Activated CD8-positive, alpha-beta memory T cell treated with anti-CD3 and anti-CD28 coated beads, Interleukin-2, amount 50 U/mL, for 4 hours (primary cell): ENCODE measurements around the gene HORMAD2.

Experiments used
- DNase-seq: peaks from one replicate; pipeline ENCODE4 v3.0.0-alpha.2; 2020

Gene HORMAD2

GRCh38 chr22:30171008-30171407 lies 90.7 kb downstream of the HORMAD2 start:
- DNase-seq: no peak

DNA sequence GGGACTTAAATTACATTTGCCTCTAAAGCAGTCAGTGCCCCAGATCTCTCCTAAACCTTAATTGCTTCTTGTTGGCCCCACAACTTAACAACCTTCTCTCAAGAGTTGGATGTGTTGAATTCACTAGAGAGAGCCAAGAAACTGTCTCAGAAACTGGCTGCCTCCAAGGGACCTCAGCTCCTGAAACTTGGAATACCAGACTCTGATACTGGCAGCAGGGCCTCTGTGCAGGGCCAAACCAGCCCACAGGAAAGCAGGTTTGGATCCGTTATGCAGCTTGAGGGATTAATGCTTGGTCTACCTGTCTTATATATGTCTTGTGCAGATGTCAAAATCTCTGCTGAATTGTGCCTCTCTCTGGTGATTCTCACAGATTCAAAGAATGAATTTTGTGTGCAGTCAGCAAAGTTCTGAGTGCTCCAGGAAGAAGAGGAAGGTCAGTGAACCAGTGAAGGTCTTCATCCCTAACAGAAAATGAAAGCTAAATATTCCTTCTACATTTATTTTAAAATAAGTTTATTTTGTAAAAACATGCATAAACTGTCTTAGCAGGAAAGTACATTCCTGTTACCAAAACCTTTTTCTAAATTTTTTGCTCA lies 95.5 kb downstream of the HORMAD2 start:
- DNase-seq: no peak

- DNase-seq: no peak
Measured at GRCh38 chr22:30176431-30176830, 96.2 kb downstream of the HORMAD2 start.

GRCh38 chr22:30178181-30179126 lies 98.2 kb downstream of the HORMAD2 start:
- no peak for DNase-seq

DNA sequence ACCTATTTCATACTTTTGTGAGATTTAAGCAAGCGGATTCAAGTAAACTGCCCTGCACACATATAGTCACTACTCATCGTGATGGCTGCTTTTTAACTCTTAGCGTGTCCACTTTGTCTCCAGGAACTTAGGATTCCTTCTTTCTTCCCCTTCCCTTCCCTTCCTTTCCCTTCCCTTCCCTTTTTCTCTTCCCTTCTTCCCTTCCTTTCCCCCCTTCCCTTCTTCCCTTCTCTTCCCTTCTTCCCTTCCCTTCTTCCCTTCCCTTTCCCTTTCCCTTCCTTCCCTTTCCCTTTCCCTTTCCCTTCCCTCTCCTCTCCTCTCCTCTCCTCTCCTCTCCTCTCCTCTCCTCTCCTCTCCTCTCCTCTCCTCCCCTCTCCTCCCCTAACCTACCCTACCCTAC lies 100.4 kb downstream of the HORMAD2 start:
- DNase-seq: no peak

GRCh38 chr22:30181459-30182349 lies 101.4 kb downstream of the HORMAD2 start:
- DNase-seq: no peak

DNA sequence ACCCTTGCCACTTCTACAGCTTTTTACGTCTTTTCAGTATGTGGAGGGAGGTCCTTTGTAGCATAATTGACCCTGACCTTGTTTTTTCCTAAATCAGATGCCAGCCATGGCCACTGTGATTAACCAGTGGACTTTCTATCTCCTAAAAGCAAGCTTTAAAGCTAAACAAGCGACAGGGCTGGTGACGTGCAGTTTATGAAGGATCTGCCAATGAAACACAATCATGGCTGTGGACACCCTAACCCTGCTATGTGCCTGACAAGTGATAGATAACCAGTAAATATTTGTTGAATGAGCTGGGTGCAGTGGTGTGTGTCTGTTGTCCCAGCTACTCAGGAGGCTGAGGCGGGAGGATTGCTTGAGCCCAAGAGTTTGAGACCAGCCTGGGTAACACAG lies 102.1 kb downstream of the HORMAD2 start:
- DNase-seq: no peak

- no peak for DNase-seq
Measured at GRCh38 chr22:30182815-30183214, 102.6 kb downstream of the HORMAD2 start.

- DNase-seq: no peak
Measured at GRCh38 chr22:30183271-30183670, 103.0 kb downstream of the HORMAD2 start.

DNA sequence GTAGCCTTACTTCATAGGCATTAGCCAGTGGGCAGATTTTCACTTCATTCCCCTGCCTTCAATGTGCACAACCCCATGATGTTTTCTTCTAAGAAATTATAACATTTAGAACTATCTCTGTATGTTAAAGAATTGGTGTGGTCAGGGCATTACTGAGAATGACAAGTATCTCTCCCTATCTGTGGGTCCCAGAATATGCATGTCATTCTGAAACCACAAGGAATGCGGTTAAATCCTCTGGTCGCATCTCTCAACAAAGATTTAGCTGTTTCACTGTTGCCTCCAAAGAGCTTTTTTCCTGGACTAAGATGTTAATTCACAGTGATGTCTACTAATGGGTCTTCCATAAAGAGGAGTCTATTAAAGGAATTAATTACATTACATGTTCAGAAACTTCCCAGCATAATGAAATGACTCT lies 103.6 kb downstream of the HORMAD2 start:
- no peak for DNase-seq

DNA sequence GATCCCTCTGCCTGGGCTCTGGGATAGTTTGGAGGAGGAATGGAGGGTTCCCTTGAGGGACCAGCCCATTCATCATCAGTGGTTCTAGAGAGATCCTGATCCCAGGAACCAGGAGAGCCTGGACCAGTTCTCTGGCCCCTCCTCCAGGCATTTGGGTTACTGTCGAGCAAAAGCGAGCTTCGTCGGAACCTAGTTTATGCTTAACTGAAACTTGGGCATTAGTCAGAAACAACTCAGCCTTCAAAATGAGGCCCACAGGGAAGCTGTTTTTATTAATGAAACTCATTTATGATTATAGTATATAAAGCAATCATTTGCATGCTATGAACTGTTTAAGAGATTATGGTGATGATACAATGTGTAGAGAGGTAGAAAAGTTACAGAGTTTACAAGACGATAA lies 104.9 kb downstream of the HORMAD2 start:
- no peak for DNase-seq

DNA sequence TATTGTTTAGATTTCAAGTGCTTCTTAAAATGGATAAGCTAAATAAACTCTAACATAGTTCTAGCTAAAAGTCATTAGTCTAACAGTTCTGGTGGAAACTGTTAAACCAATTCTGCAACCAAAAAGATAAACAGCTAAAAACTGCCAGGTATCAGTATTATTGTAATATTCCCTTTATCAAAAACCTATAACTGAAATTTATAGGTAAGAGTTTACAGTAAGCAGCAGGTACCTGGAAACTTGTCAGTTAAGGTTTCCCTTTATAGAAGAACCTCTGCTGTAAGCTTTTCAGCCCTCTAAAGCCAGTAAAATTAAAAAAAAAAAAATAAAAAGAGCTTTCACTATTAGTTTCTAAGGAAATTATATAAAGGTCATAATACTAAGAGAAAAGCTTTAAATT lies 105.3 kb downstream of the HORMAD2 start:
- no peak for DNase-seq

DNA sequence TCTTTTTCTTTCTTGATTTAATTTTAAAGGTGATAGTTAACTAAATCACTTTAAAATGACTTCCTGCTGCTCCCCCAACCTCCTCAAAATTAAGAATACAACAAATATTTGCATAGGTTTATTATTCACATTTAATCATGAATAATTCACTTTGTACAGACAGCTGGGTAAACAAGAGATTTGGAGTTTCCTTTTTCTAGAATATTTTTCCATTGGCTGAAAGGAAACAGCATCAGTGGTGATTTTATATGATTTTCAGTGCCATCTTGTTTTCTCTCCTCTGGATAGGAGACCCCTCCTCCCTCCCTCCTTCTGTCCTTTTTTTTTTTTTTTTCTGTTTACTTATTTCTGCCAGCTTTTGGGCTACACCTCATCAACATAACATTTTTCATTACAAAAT lies 105.8 kb downstream of the HORMAD2 start:
- DNase-seq: no peak

DNA sequence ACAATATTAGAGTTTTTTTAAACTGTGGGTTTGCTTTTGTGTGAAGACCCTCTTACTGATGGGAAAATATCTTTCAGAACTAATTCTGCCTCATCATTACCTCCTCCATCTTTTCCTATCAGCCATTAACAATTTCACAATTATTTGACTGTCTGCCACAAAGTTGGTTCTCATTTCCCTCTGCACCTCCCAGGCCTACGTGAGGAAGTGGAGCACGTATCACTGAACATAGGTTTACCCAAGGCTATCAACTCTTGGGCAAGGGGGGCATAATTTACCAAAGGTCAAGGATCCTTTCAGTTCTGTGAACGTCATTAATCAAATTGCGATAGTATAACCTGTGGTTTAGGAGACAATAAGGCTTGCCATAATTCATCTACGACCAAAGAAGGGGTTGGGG lies 106.2 kb downstream of the HORMAD2 start:
- DNase-seq: no peak

DNA sequence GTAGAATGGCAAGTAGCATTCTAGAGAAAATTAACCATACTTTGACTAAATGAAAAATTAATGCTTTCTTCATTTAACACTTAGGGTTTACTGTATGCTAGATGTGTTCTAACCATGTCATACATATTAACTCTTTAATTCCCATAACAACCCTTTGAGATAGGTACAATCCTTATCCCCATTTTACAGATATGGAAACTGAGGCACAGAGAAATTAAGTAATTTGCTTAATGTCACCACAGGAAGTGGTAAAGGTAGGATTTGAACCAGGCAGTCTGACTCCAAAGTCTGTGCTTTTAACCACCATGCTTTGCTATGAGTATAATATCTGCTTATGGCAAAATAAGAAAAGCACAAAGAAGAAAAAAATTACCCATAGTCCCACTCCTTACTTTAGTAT lies 106.8 kb downstream of the HORMAD2 start:
- DNase-seq: no peak

DNA sequence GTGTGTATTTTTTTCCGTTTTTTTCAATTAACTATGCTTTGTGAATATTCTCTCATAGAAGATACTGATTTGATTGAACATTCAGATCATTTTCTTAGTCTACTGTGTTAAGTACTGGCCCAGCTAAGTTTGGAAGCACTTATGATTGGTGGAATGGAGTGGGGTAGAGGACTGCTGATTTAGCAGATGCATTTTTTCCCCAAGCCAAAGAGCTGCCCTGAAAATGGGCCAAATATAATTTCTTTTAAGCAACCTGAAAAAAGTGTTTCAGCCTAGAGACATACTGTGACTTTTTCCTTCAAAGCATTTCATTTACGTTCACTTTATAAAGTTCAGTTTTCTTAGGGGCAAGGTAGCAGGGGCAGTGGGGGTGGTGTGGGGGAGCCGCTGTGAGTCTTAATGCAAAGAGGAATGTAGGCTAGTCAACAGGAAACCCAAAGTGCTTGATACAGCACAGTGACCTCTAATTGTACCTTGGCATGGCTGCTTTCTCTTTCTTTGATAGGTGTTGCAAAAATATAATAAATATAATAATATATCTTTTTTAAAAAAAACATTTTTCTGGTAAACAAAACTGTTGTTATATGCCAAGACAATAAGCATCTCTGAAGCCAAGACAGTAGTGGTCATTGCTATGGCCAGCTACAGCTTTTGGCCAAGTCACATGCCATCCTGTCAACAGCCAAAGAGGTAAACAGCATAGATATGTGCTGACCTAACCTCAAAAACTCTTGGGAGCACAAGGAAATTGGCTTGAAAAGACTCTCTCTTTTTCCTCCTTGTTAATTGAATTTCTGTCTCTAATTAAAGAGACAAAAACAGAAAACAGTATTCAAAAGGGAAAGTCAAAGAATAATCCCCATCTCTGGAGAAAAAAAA lies 107.5 kb downstream of the HORMAD2 start:
- DNase-seq: no peak

DNA sequence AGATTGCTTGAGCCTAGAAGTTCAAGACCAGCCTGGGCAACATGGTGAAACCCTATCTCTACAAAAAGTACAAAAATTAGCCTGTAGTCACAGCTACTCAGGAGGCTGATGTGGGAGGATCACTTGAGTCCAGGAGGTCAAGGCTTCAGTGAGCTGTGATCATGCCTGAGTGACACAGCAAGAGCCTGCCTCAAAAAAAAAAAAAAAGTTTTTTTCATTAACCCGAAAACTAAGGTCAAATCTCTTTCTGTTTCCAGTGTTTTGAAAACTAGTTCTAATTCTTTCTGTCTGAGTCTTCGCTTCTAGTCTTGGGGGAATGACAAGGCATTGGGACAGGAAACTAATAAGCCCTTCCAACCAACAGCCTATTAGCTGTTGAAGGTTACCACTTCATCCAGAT lies 108.6 kb downstream of the HORMAD2 start:
- no peak for DNase-seq

GRCh38 chr22:30190574-30190973 lies 110.3 kb downstream of the HORMAD2 start:
- DNase-seq: no peak

DNA sequence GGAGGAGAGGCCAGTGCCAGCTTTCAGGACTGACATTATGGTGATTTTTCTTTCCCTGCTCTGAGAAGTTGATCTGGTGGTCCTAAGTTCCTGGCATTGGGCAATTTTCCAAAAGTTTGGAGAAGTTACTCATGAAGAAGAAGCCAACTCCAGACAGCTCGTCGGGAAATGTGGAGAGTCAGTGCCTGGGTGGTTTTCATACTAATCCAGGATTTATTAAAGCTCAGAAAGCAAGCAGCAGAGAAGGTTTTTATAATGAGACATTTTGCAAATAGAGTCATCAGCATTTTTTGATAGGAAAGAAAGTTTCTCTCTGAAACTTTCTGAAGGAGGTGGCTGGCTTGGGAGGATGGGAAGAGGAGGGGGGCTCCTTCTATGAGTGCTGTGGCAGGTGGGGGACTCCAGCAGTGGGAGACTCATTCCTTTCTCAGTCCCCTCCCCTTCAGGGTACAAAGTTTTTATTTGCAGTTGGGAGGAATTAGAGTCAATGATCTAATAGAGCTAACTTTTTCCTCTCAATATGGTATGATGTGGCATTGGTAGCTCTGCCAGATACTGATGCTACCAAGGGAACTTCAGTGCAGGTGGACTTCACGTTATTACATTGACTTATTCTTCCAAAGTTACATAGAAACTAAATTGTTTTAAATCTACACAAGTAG lies 110.9 kb downstream of the HORMAD2 start:
- no peak for DNase-seq

GRCh38 chr22:30192427-30192826 lies 112.2 kb downstream of the HORMAD2 start:
- DNase-seq: no peak

- no peak for DNase-seq
Measured at GRCh38 chr22:30193031-30193775, 112.9 kb downstream of the HORMAD2 start.
